GM19238 (cell line): ENCODE results near the gene IRF1.
"Not testable (repeated sequence)": the region's sequence is repeated elsewhere in the genome, so short reads cannot be mapped to it uniquely, and the experiment has no call there.

Source experiments
- DNase-seq: peaks from one replicate; pipeline ENCODE4 v3.0.0; 2011; ENCODE audit warnings: low spot score; ENCODE audit not compliant: insufficient read length

Gene IRF1

DNA sequence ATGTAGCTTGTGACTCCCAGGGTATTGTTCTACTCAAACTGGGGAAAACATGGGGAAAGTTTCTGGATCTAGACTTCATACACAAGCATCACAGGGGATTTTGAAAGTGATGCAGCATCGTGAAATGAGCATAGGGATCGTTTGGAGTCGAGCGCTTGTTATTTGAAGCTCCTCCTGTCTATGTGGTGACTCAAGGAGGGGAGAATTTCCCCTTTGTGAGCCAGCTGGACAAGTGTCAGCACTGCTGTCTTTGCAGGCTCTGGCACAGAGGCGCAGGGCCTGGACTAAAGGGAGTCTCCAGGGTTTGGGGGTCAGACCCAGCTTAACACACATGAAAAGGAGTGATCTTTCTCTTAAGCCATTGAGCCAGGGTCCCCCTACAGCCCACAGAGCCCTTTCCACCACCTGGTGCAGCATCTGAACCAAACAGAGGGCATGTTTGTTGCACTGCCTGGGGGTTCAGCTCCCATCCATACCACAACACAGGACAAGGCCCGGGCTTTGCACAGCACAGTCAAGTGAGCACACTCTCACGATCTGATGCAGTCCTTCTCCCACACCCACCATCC is 51.0 kb downstream of the IRF1 start:
- no peak for DNase-seq

DNA sequence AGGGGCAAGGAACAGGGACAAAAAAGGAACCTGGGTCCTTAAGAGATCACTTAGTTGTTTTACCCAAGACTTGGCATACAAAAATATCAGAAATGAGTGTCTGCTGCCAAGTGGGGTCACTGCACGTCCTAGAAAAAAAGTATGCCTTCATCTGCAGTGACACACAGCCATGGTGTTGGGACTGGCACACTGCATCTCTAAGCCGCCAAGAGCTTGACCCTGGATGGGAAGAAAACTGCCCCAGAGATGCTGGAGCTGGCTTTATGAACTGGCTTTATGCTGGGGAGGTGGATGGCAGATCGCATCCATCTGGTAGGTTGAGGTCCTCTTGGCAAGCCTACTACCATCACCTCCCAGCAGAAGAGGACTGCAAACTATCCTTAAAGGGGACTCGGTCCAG is 51.7 kb downstream of the IRF1 start:
- no peak for DNase-seq

GRCh38 chr5:132438267-132438645 is 52.3 kb downstream of the IRF1 start:
- not testable (repeated sequence) for DNase-seq

DNA sequence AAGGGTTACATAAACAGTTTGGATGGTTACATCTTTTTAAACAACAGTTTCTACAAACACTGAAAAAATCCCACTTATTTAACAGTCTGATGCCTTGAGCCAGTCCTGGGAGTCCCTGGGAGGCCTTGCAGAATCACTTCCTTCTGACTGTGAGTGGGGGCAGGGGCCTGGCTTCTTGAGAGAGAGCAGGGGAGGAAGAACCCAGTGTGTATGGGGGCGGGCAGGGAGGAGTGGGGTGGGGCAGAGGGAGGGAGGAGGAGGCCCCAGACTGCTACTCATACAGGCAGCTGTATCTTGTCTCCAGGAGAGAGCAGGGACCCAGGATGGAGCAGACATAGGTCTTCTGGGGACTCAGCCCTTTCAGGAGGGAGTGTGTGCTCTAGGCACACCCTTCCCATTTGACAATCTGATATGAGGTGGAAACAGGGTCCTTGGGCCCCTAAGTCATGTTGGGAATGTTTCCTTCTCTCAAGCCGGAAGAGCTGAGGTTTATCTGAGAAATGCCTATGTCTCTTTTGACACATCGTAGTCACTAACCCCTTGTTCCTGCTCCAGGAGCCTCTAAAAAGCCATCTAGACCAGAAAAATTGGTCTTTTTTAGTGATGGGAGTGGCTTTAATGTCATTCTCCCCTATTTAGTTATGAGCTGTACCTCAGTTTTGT is 52.8 kb downstream of the IRF1 start:
- peak; percentile 71 for DNase-seq

- DNase-seq = no peak
Observed at GRCh38 chr5:132436936-132437335, 53.6 kb downstream of the IRF1 start.

DNA sequence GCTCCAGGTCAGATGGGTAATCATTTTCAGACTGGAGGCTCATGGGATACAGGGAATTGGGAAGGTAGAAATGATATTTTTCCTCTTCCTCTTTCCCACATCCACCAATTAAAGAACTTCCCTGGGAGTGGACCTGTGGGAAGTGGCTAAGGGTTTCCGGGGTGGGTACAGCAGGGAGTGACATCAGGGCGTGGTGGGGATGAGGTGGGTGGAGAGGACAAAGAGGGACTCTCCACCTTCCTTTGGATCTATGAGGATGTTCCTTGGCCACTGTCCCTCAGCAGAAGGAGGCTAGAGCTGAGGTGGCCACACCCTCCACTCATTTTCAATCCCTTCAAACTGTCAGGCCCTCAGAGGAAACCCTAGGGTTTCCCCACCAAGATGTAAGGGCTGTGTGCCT is 54.7 kb downstream of the IRF1 start:
- DNase-seq = no peak

GRCh38 chr5:132435447-132435846 is 55.1 kb downstream of the IRF1 start:
- no peak for DNase-seq

GRCh38 chr5:132434416-132435286 is 55.9 kb downstream of the IRF1 start:
- no peak for DNase-seq

DNA sequence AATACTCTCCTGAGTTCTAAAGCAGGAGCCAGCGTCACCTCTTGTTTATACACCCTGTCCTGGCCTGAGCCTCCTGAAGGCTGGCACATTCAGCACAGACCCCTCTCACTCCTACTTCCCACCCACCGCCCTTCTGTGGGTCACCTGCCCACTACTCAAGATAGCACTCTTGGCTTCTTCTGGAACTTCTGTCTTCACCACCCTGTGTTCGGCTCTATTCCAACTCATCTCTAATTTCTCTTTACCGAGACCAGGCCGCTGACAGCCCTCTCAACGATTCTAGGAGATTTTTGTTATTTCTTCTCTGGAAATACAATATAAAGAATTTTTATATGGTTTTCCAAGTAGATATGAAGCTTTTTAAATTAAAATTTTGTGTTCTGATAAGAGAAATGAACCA is 57.4 kb downstream of the IRF1 start:
- DNase-seq = no peak

DNA sequence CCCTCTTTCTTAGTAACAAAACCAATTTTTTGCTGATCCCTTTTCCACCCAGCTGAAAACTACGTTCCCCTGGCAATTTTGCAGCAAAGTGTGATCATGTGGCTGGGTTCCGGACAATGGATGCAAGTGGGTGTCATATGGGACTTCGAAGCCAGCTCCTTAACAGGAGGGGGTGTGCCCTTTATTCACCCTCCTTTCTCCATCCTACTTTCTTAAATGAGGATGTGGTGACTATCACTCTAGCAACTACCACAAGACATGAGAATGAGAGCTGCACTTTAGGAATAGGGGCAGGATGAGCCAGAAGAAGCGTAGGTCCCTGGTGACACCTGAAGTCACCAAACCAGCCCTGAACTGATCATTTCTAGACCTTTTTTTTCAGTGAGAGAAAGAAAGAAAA is 58.9 kb downstream of the IRF1 start:
- no peak for DNase-seq
